HG03432 (cell line): Measurements from ENCODE around the gene MTNR1A.

Source experiments
- ATAC-seq: cut with Tn5 transposase; IDR thresholded peaks from one replicate; pipeline ENCODE4 v1.9.1; 2021; ENCODE audit warnings: mild to moderate bottlenecking, moderate library complexity; ENCODE audit not compliant: unreplicated experiment

MTNR1A gene

DNA sequence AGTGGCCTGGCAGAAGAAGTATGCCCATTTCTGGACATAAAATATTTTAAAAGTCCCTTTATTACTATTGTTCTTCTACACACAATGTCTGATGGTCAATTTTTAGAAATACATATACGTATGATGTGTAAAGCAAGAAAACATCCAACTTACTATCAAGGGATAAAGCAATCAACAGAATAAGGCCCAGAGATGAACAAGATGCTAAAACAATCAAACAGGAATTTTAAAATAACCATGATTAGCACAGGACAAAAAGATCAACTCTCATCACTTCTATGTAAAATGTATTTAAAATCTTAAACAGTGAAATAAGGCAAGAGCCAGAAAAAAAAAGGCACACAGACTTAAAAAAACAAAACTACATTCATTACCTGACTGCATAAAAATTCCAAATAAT lies 60.9 kb downstream of the MTNR1A start:
- no peak for ATAC-seq

DNA sequence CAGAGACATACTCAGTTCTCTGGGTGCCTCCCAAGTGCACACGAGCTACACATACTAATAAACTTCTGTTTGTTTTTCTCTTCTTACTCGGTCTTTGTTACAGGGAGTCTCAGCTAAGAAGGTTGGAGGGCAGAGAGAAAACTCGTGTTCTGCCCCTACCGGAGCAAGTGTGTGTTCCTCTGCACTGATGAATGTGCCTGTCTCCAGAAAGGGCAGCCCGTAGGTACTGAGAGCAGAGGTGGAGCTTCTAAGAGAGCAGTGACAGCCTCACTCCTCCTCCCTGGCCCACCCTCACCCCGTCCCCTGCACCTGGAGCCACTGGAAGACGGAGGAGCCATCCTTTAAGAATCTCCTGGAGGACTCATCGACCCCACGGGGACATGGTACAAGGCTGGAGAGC lies 67.6 kb downstream of the MTNR1A start:
- no peak for ATAC-seq

DNA sequence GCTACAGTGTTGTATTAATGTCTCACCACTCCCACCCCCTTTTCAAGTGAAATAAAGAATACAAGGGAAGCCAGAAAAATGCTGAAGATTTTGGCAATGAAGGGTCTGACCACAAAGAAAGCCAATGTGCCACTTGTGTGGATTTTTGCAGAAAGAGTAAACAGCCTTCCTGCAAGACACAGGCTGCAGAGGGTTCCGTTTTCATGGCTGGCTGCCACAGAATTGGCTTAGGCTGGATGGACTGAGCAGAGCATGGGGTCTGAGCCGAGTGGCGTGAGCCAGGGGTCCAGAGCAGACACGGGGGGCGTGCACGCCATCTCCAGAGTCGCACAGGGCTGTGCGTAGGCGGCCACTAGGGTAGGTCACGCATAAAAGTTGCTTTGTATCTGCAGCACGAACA lies 69.2 kb downstream of the MTNR1A start:
- ATAC-seq, result no peak

DNA sequence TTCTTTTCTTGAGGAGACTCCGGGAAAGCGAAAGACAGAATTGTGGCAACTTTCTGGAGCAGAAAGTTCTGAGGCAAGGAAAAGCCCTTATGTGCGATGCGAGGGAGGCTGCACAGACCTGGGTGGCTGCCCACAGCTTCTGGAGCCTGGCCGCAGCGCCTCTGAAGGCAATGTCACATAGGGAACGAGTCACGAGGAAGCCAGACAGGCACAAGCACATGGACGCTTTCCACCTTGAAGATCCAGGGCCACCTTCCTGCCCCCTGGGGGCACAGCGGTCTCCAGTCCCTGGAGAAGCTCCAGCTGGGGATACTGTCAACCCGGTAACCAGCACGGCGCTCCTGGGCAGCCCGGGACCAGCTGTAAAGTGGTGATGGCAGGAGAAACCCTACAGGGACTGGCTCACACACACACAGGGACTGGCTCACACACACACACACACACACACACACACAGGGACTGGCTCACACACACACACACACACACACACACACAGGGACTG lies 69.8 kb downstream of the MTNR1A start:
- ATAC-seq, result no peak

DNA sequence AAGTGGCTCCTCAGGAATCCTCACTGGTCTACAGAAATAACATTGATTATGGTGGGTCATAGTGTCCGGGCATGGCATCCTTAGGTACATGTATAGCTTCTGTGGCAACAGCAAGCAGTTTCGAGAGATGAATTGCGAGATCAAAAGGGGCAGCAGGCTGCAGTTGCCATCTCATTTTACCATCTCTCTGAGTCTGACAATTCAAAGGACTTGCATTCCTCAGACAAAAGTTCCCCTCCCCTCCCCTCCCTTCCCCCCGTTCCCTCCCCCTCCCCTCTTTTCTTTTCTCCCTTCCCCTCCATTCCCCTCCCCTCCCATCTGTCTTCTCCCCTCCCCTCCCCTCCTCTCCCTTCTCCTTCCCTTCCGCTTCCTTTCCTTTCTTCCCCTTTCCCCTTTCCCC lies 70.2 kb downstream of the MTNR1A start:
- no peak for ATAC-seq

- ATAC-seq, result no peak
These were observed 71.7 kb downstream of the MTNR1A start for GRCh38 chr4:186483656-186484055.
